Right atrium auricular region (tissue), 2 donors: ENCODE results near the gene PFKFB1. TPM values are rescaled to one million over a fixed set of nuclear protein-coding genes. Genes with fewer than 3 reads are reported as not detected.
"Not testable (repeated sequence)": the region's sequence is repeated elsewhere in the genome, so short reads cannot be mapped to it uniquely, and the experiment has no call there.

Experiments
- DNase-seq: peaks from one replicate; pipeline ENCODE4 v3.0.0-alpha.2; 2019; ENCODE audit warnings: low spot score
- H3K27ac ChIP-seq, 2 donors: fragments of 200-600 bp; sonication (generic); 1 replicate in 1 of 2; 2 replicates in 1 of 2; pipeline ENCODE4 v1.5.1; 2016 to 2019
- H3K27me3 ChIP-seq, 2 donors: fragments of 200-600 bp; sonication (generic); one replicate each; pipeline versions ENCODE4 v1.5.1 to v1.6.0; 2017 to 2019
- H3K36me3 ChIP-seq: fragments of 200-600 bp; sonication (generic); one replicate; pipeline ENCODE4 v1.5.1; 2016
- H3K4me1 ChIP-seq, 2 donors: fragments of 200-600 bp; sonication (generic); one replicate each; pipeline versions ENCODE4 v1.5.1 to v1.6.0; 2017 to 2019
- H3K4me3 ChIP-seq, 2 donors: fragments of 200-600 bp; sonication (generic); 1 replicate in 1 of 2; 2 replicates in 1 of 2; pipeline ENCODE4 v1.5.1; 2017 to 2019; ENCODE audit warnings: mild to moderate bottlenecking in 1 of 2, moderate library complexity in 1 of 2
- H3K9me3 ChIP-seq, 2 donors: fragments of 200-600 bp; sonication (generic); one replicate each; pipeline ENCODE4 v1.5.1; 2019
- total RNA-seq, 2 donors: library from RNA; depleted of rRNA; stranded (reverse); fragments of >200 nt; gene quantifications; one replicate each; pipeline ENCODE4 v1.1.0, GENCODE V29; 2016
- TF ChIP-seq, protein P1 (sequence below), 2 donors: fragments of 200-600 bp; sonication (generic); IDR thresholded peaks; one replicate each; pipeline ENCODE4 v1.5.1; 2019; ENCODE audit warnings: antibody characterized with exemption in 2 of 2

PFKFB1 gene
- total RNA-seq, 2 donors from 2014 or later: not detected

DNA sequence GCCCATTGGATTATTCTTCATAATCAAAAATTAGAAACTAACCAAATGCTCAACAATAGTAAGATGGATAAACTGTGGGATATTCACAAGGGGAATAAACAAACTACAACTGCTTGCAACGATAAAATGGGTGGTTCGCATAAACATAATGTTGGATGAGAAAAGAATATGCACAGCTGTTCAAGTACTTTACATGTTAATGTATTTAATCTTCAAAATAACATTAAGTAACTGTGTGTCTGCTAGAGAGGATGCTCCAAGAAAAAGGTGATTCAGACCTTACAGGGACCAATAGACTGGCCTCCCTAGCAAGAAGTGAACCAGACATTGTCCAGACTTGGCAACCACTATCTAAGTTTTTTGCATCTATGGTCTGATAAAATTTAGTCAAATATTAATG, 2.3 kb downstream of the PFKFB1 start:
- no peak for DNase-seq
- H3K4me3 ChIP-seq: no peak overlapping the region

DNA sequence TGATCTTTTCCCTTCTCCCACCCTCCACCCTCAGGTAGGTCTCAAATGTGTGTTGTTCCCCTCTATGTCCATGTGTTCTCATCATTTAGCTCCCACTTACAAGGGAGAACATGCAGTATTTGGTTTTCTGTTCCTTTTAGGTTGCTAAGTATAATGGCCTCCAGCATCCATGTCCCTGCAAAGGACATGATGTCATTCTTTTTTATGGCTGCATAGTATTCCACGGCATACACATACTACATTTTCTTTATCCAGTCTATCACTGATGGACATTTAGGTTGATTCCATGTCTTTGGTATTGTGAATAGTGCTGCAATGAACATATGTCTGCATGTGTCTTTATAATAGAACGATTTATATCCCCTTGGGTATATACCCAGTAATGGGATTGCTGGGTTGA, 10.7 kb downstream of the PFKFB1 start:
- not testable (repeated sequence) for DNase-seq, H3K4me3 ChIP-seq, H3K4me1 ChIP-seq, H3K27ac ChIP-seq, H3K36me3 ChIP-seq, H3K27me3 ChIP-seq
- peaks cover 0 to 12% of the 10 kb centered on the region in 2 donors for H3K9me3 ChIP-seq

More for the DNA sequence above, 2.3 kb downstream of the PFKFB1 start:
- Histone ChIP-seq H3K4me1 (no peaks in the 10 kb centered on the region), H3K36me3 (no peaks in the 10 kb centered on the region), H3K27me3 (no peaks in the 10 kb centered on the region), H3K9me3 (no peaks in the 10 kb centered on the region), H3K27ac (no peak overlapping the region)
- TF ChIP-seq, protein P1, sequence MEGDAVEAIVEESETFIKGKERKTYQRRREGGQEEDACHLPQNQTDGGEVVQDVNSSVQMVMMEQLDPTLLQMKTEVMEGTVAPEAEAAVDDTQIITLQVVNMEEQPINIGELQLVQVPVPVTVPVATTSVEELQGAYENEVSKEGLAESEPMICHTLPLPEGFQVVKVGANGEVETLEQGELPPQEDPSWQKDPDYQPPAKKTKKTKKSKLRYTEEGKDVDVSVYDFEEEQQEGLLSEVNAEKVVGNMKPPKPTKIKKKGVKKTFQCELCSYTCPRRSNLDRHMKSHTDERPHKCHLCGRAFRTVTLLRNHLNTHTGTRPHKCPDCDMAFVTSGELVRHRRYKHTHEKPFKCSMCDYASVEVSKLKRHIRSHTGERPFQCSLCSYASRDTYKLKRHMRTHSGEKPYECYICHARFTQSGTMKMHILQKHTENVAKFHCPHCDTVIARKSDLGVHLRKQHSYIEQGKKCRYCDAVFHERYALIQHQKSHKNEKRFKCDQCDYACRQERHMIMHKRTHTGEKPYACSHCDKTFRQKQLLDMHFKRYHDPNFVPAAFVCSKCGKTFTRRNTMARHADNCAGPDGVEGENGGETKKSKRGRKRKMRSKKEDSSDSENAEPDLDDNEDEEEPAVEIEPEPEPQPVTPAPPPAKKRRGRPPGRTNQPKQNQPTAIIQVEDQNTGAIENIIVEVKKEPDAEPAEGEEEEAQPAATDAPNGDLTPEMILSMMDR (IDR thresholded peaks at IDR 0.05): no peak

DNA sequence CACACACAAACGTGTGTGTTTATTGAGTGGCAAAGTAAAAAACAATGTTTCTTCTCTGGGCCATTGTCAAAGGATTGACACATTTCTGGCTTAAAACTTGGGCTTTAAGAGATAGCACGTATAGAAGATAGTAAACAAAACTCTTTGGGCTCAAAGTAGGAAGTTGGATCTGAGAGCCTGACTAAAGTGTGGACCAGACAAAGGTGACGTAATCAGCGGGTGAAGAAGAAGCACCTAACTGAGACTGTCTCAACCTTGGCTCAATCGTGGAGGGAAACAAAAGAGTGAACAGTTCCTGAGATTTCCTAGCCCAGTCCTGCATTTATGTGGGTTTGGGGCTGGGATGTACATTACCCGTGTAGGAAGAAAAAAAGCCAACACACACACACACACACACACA, 13.7 kb downstream of the PFKFB1 start:
- Histone ChIP-seq H3K4me1 (no peaks in the 10 kb centered on the region), H3K4me3 (no peak overlapping the region), H3K27me3 (no peaks in the 10 kb centered on the region), H3K36me3 (no peaks in the 10 kb centered on the region), H3K27ac (no peak overlapping the region), H3K9me3 (peaks cover 0 to 12% of the 10 kb centered on the region in 2 donors)
- no peak for DNase-seq
- TF ChIP-seq, protein P1 (IDR thresholded peaks at IDR 0.05): no peak

DNA sequence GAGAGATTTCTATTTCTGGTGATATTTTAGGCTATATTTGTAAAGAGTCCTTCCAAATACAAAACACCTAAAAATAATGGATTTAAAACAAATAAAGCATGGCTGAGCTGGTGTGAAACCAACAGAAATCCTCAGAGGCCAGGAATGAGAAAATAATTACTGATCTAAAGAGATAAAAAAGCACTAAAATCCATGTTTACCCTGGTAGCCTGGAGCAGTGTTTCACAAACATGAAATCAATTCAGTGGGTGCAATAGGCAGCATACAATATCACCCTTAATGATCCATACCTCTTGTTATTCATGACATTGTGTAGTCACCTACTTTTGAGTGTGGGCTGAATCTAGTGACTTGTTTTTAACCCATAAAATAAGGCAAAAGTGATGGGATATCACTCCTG, 14.6 kb downstream of the PFKFB1 start:
- Histone ChIP-seq H3K36me3 (no peaks in the 10 kb centered on the region), H3K27ac (no peak overlapping the region), H3K9me3 (peaks cover 0 to 12% of the 10 kb centered on the region in 2 donors), H3K27me3 (no peaks in the 10 kb centered on the region), H3K4me1 (no peaks in the 10 kb centered on the region), H3K4me3 (no peak overlapping the region)
- TF ChIP-seq, protein P1 (IDR thresholded peaks at IDR 0.05): no peak
- DNase-seq: no peak

DNA sequence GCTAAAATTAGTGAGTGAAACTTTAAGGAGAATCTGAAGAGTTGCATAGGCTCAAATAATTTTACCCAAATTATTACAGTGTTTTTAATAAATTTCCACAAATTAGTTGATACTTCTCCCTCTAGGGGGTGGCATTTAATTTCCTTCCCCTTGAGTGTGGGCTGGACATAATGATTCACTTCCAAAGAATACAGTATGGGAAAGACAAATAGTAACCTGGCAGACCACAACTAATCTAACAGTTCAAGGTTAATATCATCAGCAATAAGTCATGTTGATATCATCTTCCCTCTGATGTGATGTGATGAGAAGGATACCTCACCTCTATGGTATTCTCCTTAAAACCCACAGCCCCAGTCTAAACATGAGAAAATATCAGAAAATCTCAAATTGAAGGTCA, 15.5 kb downstream of the PFKFB1 start:
- no peak overlapping the region for H3K27ac ChIP-seq
- H3K36me3 ChIP-seq: no peaks in the 10 kb centered on the region
- DNase-seq: no peak
- H3K27me3 ChIP-seq: no peaks in the 10 kb centered on the region
- H3K4me3 ChIP-seq: no peak overlapping the region
- peaks cover 0 to 8% of the 10 kb centered on the region in 2 donors for H3K9me3 ChIP-seq
- TF ChIP-seq, protein P1 (IDR thresholded peaks at IDR 0.05): no peak
- H3K4me1 ChIP-seq: no peaks in the 10 kb centered on the region

DNA sequence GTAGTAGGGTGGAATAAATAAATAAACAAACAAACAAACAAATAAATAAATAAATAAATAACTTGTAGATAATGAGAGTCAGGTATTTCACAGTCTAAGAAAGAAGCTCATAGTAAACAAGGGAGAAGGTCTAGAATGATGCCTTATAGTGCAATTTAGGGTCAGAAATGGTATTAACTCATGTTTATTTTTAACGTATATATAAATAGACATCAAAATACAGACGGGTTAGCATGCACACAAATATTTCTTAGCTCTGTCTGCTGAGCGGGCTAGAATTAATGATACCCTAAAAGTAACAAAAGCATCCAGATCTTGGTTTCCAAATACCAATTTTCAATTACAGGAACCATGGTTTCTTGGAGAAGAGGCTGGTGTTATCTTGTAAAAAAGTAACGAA, 16.6 kb downstream of the PFKFB1 start:
- Histone ChIP-seq H3K9me3 (peaks cover 0 to 3% of the 10 kb centered on the region in 2 donors), H3K27ac (no peak overlapping the region), H3K36me3 (no peaks in the 10 kb centered on the region), H3K27me3 (no peaks in the 10 kb centered on the region), H3K4me3 (no peak overlapping the region), H3K4me1 (no peaks in the 10 kb centered on the region)
- no peak for DNase-seq
- TF ChIP-seq, protein P1 (IDR thresholded peaks at IDR 0.05): no peak
